Karpas-422 (cell line): ENCODE data around the gene ALKBH8. TPM values are rescaled to one million over a fixed set of nuclear protein-coding genes. Genes with fewer than 3 reads are reported as not detected.

Experiments
- DNase-seq: peaks from one replicate; pipeline ENCODE4 v3.0.0-alpha.2; 2015
- H2AFZ ChIP-seq: fragments of 200-600 bp; sonication (generic); 2 replicates; pipeline ENCODE4 v1.6.1; 2014; ENCODE audit warnings: antibody characterized with exemption, low read length, mixed read lengths
- H3K27ac ChIP-seq: fragments of 200-600 bp; sonication (generic); 2 replicates; pipeline ENCODE4 v1.5.1; 2014; ENCODE audit warnings: mild to moderate bottlenecking, low read length, moderate library complexity
- H3K27me3 ChIP-seq: fragments of 200-600 bp; sonication (generic); 2 replicates; pipeline ENCODE4 v1.6.1; 2014; ENCODE audit warnings: low read length, mixed read lengths
- H3K36me3 ChIP-seq: fragments of 200-600 bp; sonication (generic); 2 replicates; pipeline ENCODE4 v1.6.1; 2014; ENCODE audit warnings: low read length, mixed read lengths; ENCODE audit not compliant: insufficient read depth
- H3K4me1 ChIP-seq: fragments of 200-600 bp; sonication (generic); 2 replicates; pipeline ENCODE4 v1.6.1; 2014; ENCODE audit warnings: mild to moderate bottlenecking, low read length, mixed read lengths
- H3K4me2 ChIP-seq: fragments of 200-600 bp; sonication (generic); 2 replicates; pipeline ENCODE4 v1.6.1; 2014; ENCODE audit warnings: low read length, low read depth, mild to moderate bottlenecking; ENCODE audit not compliant: poor library complexity, severe bottlenecking
- H3K4me3 ChIP-seq: fragments of 200-600 bp; sonication (generic); 2 replicates; pipeline ENCODE4 v1.5.1; 2014; ENCODE audit warnings: mild to moderate bottlenecking, antibody characterized with exemption, low read length, mixed read lengths
- H3K79me2 ChIP-seq: fragments of 200-600 bp; sonication (generic); 2 replicates; pipeline ENCODE4 v1.6.1; 2014; ENCODE audit warnings: mild to moderate bottlenecking, low read length, mixed read lengths
- H3K9ac ChIP-seq: fragments of 200-600 bp; sonication (generic); 2 replicates; pipeline ENCODE4 v1.6.0; 2014; ENCODE audit warnings: low read length
- H3K9me2 ChIP-seq: fragments of 200-600 bp; sonication (generic), shearing (Covaris generic); replicated peaks from 2 replicates; pipeline ENCODE4 v1.6.0; 2014; ENCODE audit warnings: mild to moderate bottlenecking, low read length, moderate library complexity; ENCODE audit not compliant: insufficient read depth
- H3K9me3 ChIP-seq: fragments of 300-700, 200-600 bp; sonication (generic); 2 replicates; pipeline ENCODE4 v1.6.1; 2014; ENCODE audit warnings: low read length, mixed read lengths
- H4K20me1 ChIP-seq: fragments of 200-600 bp; sonication (generic); 2 replicates; pipeline ENCODE4 v1.6.1; 2014; ENCODE audit warnings: mild to moderate bottlenecking, antibody characterized with exemption, low read length, low read depth; ENCODE audit not compliant: insufficient read depth
- total RNA-seq: library from RNA; depleted of rRNA; stranded (reverse); fragments of >200 nt; shearing (Covaris generic); gene quantifications from 2 replicates; pipeline ENCODE4 v1.2.3, GENCODE V29; 2014; ENCODE audit warnings: low replicate concordance; rRNA removed

ALKBH8 gene, protein sequence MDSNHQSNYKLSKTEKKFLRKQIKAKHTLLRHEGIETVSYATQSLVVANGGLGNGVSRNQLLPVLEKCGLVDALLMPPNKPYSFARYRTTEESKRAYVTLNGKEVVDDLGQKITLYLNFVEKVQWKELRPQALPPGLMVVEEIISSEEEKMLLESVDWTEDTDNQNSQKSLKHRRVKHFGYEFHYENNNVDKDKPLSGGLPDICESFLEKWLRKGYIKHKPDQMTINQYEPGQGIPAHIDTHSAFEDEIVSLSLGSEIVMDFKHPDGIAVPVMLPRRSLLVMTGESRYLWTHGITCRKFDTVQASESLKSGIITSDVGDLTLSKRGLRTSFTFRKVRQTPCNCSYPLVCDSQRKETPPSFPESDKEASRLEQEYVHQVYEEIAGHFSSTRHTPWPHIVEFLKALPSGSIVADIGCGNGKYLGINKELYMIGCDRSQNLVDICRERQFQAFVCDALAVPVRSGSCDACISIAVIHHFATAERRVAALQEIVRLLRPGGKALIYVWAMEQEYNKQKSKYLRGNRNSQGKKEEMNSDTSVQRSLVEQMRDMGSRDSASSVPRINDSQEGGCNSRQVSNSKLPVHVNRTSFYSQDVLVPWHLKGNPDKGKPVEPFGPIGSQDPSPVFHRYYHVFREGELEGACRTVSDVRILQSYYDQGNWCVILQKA
- 21.8 and 24.9 TPM in 2 replicates for total RNA-seq

DNA sequence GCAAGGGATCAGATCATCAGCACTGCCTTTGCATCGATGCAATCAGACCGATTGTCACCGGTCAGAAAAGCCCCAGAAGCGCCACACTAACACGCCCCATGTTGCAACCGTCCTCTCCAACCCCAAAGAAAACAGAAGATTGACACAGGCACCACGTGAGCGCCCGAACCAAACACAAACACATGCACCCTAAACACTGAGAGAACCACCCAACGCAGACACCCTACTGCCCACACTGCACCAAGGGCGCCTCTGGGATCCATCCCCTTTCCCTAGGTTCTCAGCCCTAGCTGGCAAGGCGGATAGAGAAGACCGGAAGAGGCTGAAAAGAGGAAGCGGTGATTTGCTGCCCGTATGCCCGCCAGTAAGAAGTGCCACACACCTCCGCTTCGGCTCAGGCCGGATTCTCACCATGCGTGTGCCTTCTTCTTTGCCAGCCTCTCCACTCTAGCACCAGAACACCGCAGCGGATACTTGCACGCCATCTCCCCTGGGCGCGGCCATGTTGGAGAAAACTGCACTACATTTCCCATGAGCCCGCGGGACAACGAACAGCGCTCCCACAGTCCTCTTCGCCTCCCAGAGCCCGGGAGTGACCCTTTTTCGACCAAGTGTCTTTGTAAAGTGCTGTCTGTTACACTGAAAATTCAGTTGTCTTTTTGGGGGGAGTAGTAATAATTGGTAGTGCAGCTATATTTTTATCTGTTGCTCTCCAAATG is at the start of gene ALKBH8:
Gene ALKBH8 (minus strand): TSS at position 517 of the 719 bp plus-strand sequence. CDS start 4,842 bp downstream, outside the sequence.
- Histone ChIP-seq H3K9me2 (no peaks in the 10 kb centered on the region; the same call in 1 of the 2 replicates), H3K4me3 (peak within 1 kb of the TSS; percentile 69), H3K9me3 (no peaks in the 10 kb centered on the region), H3K79me2 (peaks cover 47% of the 10 kb centered on the region), H3K27ac (peak within 1 kb of the TSS; percentile 81), H4K20me1 (no peaks in the 10 kb centered on the region), H3K4me2 (peak within 1 kb of the TSS; percentile 74), H3K9ac (peak within 1 kb of the TSS; percentile 76), H3K36me3 (no peaks in the 10 kb centered on the region), H3K27me3 (no peaks in the 10 kb centered on the region), H3K4me1 (peaks cover 65% of the 10 kb centered on the region), H2AFZ (peak within 1 kb of the TSS; percentile 76)
- DNase-seq: peak; percentile 97

DNA sequence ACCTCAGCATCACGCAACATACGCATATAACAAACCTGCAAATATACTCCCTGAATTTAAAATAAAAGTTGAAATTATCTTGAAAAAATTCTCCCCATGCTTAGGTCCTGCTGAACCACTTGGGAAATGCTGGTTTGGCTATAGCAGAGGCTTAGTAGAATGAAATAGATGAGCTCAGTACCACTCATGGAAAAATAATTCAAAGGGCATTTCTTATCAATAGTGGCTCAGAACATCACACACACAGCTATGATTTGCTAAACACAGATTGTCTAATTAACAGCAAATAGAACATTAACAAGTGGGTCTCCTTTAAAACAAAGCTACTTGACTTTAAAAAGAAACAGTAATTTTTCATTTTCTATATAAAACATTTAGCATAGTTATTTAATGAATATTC is 46.9 kb upstream of the ALKBH8 start:
- Histone ChIP-seq H3K4me1 (no peaks in the 10 kb centered on the region), H3K4me2 (no peak overlapping the region), H3K4me3 (no peak overlapping the region), H2AFZ (no peak overlapping the region), H3K79me2 (no peaks in the 10 kb centered on the region), H4K20me1 (no peaks in the 10 kb centered on the region), H3K9me3 (no peaks in the 10 kb centered on the region), H3K9ac (no peak overlapping the region), H3K27me3 (no peaks in the 10 kb centered on the region), H3K36me3 (no peaks in the 10 kb centered on the region), H3K27ac (no peak overlapping the region), H3K9me2 (no peaks in the 10 kb centered on the region)
- no peak for DNase-seq

DNA sequence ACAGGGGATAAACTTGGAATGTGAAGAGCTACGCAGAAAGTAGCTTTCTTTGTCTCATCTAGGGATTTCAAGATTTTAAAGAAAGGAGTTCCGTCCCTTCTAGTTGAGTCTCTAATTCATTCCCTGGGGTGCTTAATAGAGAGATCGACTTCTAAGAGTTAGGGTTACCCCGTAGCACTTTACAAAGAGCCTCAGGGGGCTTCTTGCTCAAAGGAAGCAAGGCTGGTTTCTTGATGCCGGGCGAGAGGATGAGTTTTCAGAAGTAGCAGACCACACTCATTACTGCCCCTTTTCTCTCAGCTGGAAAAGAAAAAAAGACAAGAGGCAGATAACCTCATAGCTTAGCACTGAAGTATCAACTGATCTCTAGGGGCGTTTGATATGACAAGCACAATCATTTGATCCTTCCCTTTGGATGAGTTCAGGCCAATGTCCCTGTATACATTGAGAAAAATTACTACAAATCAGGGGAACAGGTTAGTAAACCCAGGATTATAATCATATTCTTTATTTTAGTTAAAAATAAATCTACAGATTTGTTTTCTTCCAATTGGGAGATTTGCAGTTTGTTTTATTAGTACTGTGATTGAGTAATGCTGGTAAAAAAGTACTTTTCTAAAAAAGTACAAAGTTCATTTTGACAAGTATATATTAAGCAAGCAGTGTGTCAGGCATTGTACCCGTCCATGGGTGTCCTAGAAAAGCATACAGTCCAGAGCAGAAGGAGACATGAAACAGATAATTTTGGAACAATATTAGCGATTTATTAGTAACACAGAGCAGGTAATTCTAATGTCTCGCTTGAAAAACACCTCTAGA is 44.1 kb upstream of the ALKBH8 start:
- H3K4me1 ChIP-seq: no peaks in the 10 kb centered on the region
- no peak overlapping the region for H3K4me3 ChIP-seq
- no peaks in the 10 kb centered on the region for H3K9me2 ChIP-seq
- H4K20me1 ChIP-seq: no peaks in the 10 kb centered on the region
- H3K79me2 ChIP-seq: no peaks in the 10 kb centered on the region
- H3K27me3 ChIP-seq: no peaks in the 10 kb centered on the region
- H2AFZ ChIP-seq: no peak overlapping the region
- H3K9me3 ChIP-seq: no peaks in the 10 kb centered on the region
- no peak overlapping the region for H3K9ac ChIP-seq
- H3K4me2 ChIP-seq: no peak overlapping the region
- H3K27ac ChIP-seq: no peak overlapping the region
- H3K36me3 ChIP-seq: no peaks in the 10 kb centered on the region
- DNase-seq: no peak

DNA sequence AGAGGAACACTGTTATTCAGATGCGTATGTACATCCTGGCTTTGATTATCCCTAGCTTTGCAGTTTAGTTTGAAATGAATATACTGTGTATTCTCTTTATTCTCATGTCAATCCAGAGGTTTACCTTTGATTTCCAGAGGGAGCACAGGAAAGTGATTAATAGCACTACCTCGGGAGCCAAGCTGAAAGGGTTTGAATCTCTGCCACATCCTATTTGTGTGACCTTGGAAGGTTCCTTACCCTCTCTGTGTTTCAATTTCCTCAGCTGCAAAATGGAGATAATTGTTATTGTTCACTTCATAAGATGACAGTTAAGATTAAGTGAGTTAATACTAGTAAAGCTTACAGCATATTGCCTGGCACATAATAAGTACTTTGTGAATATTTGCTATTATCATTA is 43.3 kb upstream of the ALKBH8 start:
- no peaks in the 10 kb centered on the region for H3K27me3 ChIP-seq
- H3K4me3 ChIP-seq: no peak overlapping the region
- no peak overlapping the region for H3K9ac ChIP-seq
- H2AFZ ChIP-seq: no peak overlapping the region
- H3K36me3 ChIP-seq: no peaks in the 10 kb centered on the region
- H4K20me1 ChIP-seq: no peaks in the 10 kb centered on the region
- no peaks in the 10 kb centered on the region for H3K9me2 ChIP-seq
- no peaks in the 10 kb centered on the region for H3K9me3 ChIP-seq
- no peak overlapping the region for H3K27ac ChIP-seq
- H3K79me2 ChIP-seq: no peaks in the 10 kb centered on the region
- H3K4me1 ChIP-seq: no peaks in the 10 kb centered on the region
- no peak for DNase-seq
- H3K4me2 ChIP-seq: no peak overlapping the region

DNA sequence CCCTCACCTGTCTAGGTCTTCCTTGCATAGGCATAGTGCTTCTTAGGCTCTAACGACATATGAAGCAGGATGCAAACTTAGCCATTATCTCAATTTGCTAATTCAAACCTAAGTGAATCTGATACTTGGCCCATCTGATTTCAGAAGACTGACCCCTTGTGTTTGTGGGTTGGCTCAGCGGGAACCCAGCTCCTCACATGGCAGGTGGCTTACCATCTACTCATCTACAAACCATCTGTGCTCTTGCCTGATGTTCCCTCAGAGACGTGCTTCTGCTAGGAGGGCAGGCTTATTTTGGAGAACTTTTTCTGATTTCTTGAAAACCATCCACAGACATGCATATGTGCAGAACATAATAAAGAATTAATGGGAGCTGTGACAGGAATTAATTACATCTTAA is 40.6 kb upstream of the ALKBH8 start:
- DNase-seq: peak; percentile 73
- H3K9ac ChIP-seq: no peak overlapping the region
- no peaks in the 10 kb centered on the region for H3K4me1 ChIP-seq
- no peaks in the 10 kb centered on the region for H3K27me3 ChIP-seq
- no peak overlapping the region for H2AFZ ChIP-seq
- no peaks in the 10 kb centered on the region for H4K20me1 ChIP-seq
- H3K9me2 ChIP-seq: no peaks in the 10 kb centered on the region
- H3K27ac ChIP-seq: no peak overlapping the region
- H3K4me3 ChIP-seq: no peak overlapping the region
- H3K4me2 ChIP-seq: no peak overlapping the region
- H3K9me3 ChIP-seq: no peaks in the 10 kb centered on the region
- H3K36me3 ChIP-seq: no peaks in the 10 kb centered on the region
- no peaks in the 10 kb centered on the region for H3K79me2 ChIP-seq

DNA sequence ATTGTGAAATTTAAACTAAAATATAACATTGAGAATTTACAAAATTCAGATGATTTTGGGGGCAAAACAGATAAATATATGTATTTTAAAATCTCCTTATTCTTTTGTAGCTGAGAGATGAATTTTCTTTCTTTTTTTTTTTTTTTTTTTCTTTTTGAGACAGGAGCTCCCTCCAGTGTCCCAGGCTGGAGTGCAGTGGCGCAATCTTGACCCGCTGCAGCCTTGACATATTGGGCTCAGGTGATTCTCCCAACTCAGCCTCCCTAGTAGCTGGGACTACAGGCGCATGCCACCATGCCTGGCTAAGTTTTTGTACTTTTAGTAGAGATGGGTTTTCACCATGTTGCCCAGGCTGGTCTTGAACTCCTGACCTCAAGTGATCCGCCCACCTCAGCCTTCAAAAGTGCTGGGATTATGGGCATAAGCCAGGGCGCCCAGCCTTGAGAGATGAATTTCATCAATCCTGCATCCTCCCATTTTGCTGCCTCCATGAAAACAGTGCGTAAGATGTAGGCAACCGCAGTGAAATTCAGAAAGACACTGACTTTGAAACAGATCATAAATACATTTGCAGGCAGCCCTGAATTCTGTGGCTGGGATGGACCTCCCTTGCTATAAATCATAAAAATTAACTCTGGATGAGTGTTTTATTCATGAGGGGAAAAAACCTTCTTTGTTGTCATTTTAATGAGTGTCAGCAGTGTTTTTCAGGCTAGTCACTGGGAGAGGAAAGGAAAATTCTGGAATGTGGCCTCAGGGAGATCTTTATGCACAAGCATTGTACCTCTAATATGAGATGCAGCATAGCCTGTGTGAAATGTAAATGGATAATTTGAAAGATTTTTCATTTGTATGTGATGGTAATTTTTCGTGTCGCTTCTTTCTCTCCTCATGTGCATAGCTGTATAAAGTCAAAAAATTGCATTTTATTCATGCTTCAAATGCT is 39.8 kb upstream of the ALKBH8 start:
- no peak overlapping the region for H3K9ac ChIP-seq
- no peaks in the 10 kb centered on the region for H3K36me3 ChIP-seq
- no peaks in the 10 kb centered on the region for H3K79me2 ChIP-seq
- no peak overlapping the region for H2AFZ ChIP-seq
- H3K9me2 ChIP-seq: no peaks in the 10 kb centered on the region
- no peaks in the 10 kb centered on the region for H3K27me3 ChIP-seq
- H4K20me1 ChIP-seq: no peaks in the 10 kb centered on the region
- no peak overlapping the region for H3K4me3 ChIP-seq
- no peak overlapping the region for H3K27ac ChIP-seq
- no peak overlapping the region for H3K4me2 ChIP-seq
- H3K9me3 ChIP-seq: no peaks in the 10 kb centered on the region
- no peaks in the 10 kb centered on the region for H3K4me1 ChIP-seq
- peak; percentile 64 for DNase-seq
